Stimulated activated CD4-positive, alpha-beta T cell treated with anti-CD3 and anti-CD28 coated beads, Interleukin-15, amount 100 ng/mL, for 1 hour (primary cell): ENCODE data around the gene SH2D1B.
"Not testable (repeated sequence)": the region's sequence is repeated elsewhere in the genome, so short reads cannot be mapped to it uniquely, and the experiment has no call there.

Source experiments
- DNase-seq, 2 donors: peaks; one replicate each; pipeline ENCODE4 v3.0.0-alpha.2; 2020; ENCODE audit warnings: low read depth in 1 of 2, low spot score in 1 of 2

Gene SH2D1B

GRCh38 chr1:162412002-162412401 lies at the start of gene SH2D1B:
SH2D1B (minus strand) TSS chr1:162412136; CDS start chr1:162412016, 120 bp downstream.
- DNase-seq: no peak

DNA sequence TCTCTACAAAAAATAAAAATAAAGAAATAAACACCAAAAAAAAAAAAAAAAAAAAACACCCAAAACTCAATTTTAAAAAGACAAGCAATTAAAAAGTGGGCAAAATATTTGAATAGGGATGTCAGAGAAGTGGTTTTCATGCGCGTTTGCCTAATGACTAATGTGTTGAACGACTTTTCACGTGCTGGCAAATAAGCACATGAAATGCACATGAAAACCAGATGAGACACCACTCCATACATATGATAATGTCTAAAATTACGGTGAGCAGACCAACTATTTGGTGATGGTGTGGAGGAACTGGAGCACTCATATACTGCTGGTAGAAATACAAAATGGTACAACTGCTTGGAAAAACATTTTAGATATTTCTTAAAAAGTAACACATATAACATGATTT lies 46.3 kb upstream of the SH2D1B start:
- no peak for DNase-seq

DNA sequence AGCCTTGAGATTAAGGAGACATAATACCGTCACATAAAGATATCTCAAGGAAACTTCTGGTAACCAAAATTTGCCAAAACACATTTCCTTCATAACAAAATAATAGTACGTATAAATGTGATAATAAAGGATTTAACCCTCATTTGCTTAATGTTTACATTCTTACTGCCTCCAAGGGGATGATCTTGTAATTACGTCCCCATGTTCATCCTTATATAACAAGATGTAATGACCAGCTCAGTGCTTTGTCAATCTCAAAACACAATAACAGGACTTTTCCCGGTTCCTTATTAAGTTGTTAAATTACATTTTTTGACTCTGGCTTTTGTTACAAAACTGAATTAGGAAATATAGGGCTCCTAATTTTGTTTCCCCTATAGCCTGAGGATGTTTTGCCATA lies 44.4 kb upstream of the SH2D1B start:
- DNase-seq: no peak

- not testable (repeated sequence) for DNase-seq
These were observed 42.4 kb upstream of the SH2D1B start for GRCh38 chr1:162454361-162454760.

DNA sequence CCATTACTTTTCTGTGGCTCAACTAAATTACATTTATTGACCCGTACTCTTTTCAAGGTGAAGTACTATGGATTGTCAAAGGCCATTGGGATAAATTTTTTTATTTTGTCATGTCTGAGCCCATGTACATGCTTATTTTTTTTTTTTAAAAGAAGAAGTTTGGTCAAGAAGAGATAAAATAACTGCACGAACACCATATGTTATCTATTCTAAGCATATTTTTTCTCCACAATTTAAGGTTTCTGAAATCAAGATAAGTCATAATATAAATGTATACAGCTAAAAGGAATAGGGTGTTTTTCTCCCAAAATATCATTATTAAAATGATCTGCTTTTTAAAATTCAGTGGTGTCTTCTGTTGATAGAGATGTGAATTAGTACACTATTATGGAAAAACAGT lies 35.0 kb upstream of the SH2D1B start:
- no peak for DNase-seq

DNA sequence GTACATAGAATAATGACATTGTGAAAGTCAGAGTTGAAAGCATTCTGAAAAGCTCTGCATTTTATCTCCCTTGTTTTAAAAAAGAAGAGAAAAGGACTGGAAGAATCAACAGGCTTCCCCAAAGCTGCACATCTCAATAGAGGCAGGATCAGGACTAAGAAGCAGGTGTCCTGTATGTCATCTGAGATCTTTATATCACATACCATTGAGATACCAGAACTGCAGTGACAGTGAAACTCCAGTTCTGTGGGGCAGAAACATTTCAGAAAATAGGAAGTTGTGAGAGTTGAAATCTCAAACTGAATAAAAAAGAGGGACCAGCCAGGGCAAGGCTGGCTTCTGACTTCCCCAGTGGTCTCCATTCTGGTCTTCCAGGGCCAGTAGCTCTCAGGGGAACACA lies 33.0 kb upstream of the SH2D1B start:
- no peak for DNase-seq

DNA sequence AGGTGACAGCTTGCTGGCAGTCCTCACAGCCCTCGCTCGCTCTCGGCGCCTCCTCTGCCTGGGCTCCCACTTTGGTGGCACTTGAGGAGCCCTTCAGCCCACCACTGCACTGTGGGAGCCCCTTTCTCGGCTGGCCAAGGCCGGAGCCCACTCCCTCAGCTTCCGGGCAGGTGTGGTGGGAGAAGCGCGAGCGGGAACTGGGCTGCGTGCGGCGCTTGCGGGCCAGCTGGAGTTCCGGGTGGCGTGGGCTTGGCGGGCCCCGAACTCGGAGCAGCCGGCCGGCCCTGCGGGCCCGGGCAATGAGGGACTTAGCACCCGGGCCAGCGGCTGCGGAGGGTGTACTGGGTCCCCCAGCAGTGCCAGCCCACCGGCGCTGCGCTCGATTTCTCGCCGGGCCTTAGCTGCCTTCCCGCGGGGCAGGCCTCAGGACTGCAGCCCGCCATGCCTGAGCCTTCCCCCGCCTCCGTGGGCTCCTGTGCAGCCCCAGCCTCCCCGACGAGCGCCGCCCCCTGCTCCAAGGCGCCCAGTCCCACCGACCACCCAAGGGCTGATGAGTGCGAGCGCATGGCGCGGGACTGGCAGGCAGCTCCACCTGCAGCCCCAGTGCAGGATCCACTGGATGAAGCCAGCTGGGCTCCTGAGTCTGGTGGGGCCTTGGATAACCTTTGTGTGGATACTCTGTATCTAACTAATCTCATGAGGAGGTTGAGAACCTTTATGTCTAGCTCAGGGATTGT lies 21.2 kb upstream of the SH2D1B start:
- DNase-seq: not testable (repeated sequence)

GRCh38 chr1:162430583-162430982 lies 18.6 kb upstream of the SH2D1B start:
- DNase-seq: no peak

DNA sequence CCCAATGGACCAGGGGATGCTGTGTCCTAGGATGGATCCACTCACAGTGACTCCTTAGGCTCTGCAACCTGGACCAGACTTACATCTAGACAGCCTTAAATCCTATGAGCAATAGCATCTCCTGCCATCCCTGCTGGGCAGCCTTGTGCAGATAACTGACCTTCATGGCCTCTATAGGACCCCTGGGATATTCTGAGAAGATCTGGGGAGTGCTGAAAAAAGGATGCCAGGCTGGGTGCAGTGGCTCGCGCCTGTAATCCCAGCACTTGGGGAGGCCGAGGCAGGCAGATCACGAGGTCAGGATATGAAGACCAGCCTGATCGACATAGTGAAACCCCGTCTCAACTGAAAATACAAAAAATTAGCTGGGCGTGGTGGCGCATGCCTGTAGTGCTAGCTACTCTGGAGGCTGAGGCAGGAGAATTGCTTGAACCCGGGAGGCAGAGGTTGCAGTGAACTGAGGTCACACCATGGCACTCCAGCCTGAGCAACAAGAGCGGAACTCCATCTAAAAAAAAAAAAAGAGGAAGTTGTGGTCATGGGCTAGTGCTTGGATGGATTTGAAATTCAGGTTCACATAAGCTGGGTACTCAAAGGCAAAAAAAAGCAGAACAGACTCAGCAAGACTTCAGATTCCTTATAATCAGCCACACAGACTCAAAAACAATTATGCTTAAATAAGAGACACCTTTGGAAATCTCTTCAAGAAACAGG lies 10.9 kb upstream of the SH2D1B start:
- DNase-seq: no peak

DNA sequence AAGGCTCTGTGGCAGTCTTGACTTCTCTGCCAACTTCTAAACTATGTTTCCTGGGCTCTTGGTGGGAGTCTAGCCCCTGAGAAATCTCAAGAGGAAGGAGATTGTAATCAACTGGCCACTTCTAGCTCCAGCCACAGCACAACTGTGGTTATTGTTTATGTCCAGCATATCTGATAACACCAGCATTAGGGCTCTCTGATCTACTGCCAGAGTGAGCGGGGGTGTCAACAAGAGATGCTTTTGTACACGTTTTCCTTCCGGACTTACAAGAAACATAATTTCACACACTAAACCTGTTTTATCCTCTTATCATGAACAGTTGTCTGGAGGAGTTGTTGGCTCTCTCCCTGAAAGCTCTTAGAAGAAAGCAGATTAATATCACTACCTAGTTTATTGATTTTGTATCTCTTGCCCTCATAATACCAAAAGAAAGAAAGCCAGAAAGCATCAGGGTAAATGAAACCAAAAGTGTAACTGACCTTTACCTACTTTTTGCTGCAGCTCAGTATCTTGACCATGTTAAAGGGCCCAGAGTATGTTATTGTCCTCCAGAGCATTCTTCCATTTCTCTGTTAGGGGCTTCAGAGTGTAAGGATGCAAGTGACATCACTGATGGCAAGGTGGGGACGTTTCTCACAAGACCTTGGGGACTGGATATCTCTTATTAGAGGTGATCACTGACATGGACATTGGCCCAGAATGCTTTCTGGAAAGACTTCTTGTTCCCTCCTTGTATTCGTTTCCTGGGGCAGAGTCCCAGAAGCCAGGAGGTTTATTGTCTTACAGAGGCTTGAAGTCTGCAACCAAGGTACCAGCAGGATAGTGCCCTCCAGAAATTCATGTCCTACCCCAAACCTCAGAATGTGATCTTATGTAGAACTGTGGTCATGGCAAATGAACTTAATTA lies 9.6 kb upstream of the SH2D1B start:
- DNase-seq: no peak

DNA sequence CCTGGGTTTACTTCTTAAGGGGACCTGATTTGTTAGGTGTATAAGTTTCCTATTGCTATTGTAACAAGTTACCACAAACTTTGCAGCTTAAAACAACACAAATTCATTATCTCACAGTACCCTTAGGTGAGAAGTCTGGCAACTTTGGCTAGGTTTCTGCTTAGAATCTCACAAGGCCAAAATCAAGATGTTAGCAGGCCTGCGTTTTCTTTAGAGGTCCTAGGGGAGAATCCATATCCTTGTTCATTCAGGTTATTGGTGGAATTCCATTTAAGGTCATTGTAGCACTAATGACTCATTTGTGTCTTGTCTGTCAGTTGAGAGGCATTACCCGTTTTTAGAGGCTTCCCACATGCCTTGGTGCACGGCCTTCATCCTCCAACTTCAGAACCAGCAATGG lies 8.2 kb upstream of the SH2D1B start:
- no peak for DNase-seq

DNA sequence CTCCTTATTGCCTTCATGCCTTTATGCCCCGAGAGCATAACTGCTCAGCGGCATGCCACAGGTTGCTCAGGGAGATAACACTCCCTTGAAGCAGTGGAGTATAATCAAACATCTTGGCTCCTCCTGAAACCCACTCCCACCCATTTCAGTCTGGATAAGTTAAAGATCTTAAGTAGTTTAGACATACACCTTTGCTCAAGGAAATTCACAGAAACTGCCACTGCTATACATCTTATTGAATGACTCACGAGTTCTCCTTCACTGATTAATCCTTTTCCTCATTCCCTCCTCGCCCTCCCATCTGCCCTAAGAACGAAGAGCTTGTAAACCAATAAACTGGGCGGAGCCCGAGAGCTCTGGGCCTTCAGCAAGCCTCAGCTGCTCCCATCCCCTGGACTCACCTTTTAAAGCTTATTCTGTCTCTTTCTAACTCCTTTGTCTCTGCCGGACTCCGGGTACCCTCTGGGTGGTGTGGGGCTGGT lies 7.6 kb upstream of the SH2D1B start:
- DNase-seq: not testable (repeated sequence)

GRCh38 chr1:162418584-162418983 lies 6.6 kb upstream of the SH2D1B start:
- not testable (repeated sequence) for DNase-seq

DNA sequence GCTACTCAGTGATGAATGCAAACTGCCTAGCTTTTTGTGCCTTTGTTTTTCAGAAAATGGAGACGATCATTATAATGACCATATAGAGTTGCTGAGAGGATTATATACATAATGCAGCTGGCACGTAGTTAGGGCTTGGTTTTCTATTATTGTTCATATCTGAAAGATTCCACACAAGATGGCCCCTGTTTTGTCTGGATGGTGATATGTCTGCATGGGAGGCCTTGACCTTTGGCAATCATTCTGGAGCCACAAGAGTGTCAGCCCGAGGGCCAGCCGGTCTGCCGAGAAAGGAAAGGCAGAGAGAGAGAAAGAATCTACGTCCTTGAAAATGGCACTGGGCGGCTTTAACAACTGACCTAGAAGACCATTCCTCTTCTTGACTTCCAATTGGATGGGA lies 5.7 kb upstream of the SH2D1B start:
- no peak for DNase-seq

GRCh38 chr1:162416909-162417308 lies 5.0 kb upstream of the SH2D1B start:
- DNase-seq: no peak

DNA sequence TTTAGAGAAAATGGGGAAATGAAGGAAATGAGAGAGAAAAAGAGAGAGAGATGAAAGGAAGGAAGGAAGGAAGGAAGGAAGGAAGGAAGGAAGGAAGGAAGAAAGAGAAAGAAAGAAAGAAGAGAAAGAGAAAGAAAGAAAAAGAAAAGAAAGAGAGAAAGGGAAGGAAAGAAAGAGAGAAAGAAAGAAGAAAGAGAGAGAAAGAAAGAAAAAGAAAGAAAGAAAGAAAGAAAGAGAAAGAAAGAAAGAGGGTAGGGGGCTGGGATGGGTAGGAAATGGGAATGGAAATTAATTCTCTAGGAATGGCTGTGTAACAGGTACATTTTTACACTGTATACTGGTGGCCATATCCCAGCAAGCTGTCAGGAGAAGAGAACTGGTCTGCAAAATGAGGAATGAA lies 4.3 kb upstream of the SH2D1B start:
- DNase-seq: no peak

DNA sequence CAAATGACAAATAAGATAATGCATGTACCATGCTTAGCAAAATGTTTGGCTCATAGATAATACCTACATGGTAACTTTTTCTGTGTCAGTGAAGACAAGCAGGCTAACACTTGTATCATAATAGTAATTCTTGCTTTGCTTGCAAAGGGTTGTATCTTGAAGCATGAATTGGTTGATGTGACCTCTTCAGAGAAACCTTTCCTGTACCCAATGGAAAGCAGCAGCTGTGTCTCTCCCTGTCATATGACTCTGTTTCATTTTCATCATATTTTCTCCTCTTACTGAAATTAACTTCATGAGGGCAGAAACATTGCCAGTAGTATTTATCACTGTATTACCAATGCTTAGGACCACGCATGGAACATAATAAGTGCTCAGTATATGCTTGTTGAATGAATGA lies 4.4 kb downstream of the SH2D1B start:
- no peak for DNase-seq

DNA sequence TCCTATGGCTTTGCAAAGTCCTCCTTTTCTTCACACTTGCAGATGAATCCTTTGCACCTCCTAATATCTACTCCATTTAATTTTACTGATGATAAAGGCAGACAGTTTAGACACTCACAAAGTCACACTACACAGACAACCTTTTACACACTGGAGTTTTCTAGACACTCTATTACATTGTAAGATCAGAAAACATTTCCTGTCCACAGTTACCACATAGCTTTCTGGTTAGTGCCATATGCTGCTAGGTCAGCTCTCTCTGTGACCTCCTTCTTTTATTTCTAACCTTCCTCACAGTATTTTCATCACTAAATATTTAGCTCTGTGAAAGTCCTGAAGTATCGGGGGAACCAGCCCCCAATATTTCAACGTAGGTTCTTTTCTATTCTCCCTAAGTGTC lies 5.1 kb downstream of the SH2D1B start:
- DNase-seq: no peak

GRCh38 chr1:162405800-162406199 lies 6.1 kb downstream of the SH2D1B start:
- no peak for DNase-seq

DNA sequence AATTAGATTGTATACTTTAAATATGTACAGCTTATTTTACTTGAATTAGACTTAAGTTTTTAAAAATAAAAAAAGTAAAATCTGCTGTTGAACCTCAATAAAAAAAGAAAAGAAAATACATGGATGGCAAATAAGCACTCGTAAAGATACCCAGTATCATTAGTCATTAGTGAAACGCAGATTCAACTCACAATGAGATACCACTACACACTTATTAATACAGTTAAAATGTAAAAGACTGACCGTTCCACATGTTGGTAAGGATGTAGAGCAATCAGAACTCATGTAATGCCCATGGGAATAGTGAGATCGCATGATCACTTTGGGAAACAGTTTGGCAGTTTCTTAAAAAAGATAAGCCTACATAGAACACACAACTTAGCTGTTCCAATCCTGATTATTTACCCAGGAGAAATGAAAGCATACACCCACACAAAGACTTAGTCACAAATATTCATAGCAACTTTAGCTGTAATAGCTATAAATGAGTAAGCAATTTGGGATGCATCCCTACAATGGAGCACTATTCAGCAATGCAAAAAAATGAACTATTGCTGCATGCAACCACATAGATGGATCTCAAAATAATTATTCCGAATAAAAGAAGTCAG lies 7.3 kb downstream of the SH2D1B start:
- no peak for DNase-seq

- no peak for DNase-seq
These were observed 11.1 kb downstream of the SH2D1B start for GRCh38 chr1:162400790-162401355.
